Measurements from ENCODE around the gene BGLAP. TPM values are rescaled to one million over a fixed set of nuclear protein-coding genes. Genes with fewer than 3 reads are reported as not detected.

Gene BGLAP
- total and polyA plus RNA-seq, 2 experiments from 2014 or later, result 0.54 TPM; not detected in 1

DNA sequence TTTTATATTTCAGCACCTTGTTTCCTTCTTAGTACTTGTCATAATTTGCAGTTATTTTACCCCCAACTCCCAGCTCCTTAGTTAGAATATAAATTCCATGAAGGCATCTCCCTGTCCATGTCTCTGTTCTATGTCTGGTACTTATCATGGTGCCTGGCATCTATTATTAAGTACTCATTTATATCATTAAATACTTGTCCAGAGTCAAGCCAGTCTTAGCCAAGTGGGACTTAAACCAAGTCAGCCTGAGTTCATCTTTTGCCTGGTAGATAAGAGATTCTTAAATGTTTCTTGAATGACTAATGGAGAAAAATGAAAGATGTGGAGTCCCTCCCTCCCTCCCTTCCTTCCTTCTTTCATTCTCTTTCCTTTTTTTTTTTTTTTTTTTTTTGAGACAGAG is 38.7 kb upstream of the BGLAP start:
- no peak overlapping the region; the same call in 1 of the 2 replicates for H3K27ac ChIP-seq
- H3K4me1 ChIP-seq (ENCODE audit: insufficient read depth), result peaks cover 10% of the 10 kb centered on the region
- H3K9ac ChIP-seq, result no peak overlapping the region
- in situ Hi-C loops (cut with MboI), result no loop called here
- 0 out of 2 replicates have a peak, but pooled peaks cover 2% of the 10 kb centered on the region for H4K20me1 ChIP-seq (ENCODE audit: insufficient read depth)
- H3K4me3 ChIP-seq, result no peak overlapping the region
- H3K4me2 ChIP-seq (ENCODE audit: unreplicated experiment), result peak overlapping the region; percentile 50
- no peaks in the 10 kb centered on the region for H3K27me3 ChIP-seq (replicated peaks; ENCODE audit: insufficient read depth)
- H3K36me3 ChIP-seq (ENCODE audit: low read depth), result peaks cover 5% of the 10 kb centered on the region
- DNase-seq, result peak; percentile 58
- no peak overlapping the region for H2AFZ ChIP-seq
- no peak for TF ChIP-seq EZH2phosphoT487 (IDR thresholded peaks at IDR 0.05; ENCODE audit: insufficient read depth, low read depth)
- TF ChIP-seq EZH2 (IDR thresholded peaks at IDR 0.05; ENCODE audit: insufficient read depth, poor library complexity, severe bottlenecking), result no peak
- no peaks in the 10 kb centered on the region for H3K9me2 ChIP-seq (ENCODE audit: insufficient read depth)
- no peaks in the 10 kb centered on the region for H3K9me3 ChIP-seq (ENCODE audit: low read depth)
- H3F3A ChIP-seq (ENCODE audit: insufficient read depth), result peaks cover 10% of the 10 kb centered on the region; the same call in 1 of the 2 replicates
- peaks cover 78% of the 10 kb centered on the region for H3K79me2 ChIP-seq (ENCODE audit: insufficient read depth)

DNA sequence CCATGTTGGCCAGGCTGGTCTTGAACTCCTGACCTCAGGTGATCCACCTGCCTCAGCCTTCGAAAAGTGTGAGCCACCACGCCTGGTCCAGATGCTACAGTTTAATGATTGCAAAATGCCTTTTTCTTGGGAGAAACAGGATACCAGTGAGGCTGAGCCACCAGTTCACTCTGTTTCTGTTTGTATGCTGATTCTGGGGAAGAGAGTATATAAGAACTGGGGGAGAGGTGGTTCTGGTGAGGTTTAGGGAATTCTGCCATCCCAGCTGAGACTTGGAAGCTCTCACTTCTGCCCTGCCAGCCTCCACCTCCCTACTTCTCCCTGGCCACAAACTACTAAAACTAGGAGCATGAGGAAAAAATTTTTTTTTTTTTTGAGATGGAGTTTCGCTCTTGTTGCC is 37.3 kb upstream of the BGLAP start:
- in situ Hi-C loops (cut with MboI), result no loop called here
- H3F3A ChIP-seq (ENCODE audit: insufficient read depth), result peaks cover 10% of the 10 kb centered on the region; the same call in 1 of the 2 replicates
- peaks cover 5% of the 10 kb centered on the region for H3K36me3 ChIP-seq (ENCODE audit: low read depth)
- no peaks in the 10 kb centered on the region for H4K20me1 ChIP-seq (ENCODE audit: insufficient read depth)
- no peaks in the 10 kb centered on the region for H3K27me3 ChIP-seq (replicated peaks; ENCODE audit: insufficient read depth)
- WGBS, 2 experiments (ENCODE audit: low coverage in 1 of 2, low lambda C conversion rate in 2 of 2, missing lambda C conversion rate in 2 of 2), result 96 to 97% methylated on average over 3 of the region's 3 CpGs
- DNase-seq, result no peak
- H3K9me3 ChIP-seq (ENCODE audit: low read depth), result no peaks in the 10 kb centered on the region
- no peak overlapping the region for H3K27ac ChIP-seq
- H3K9ac ChIP-seq, result no peak overlapping the region
- H3K79me2 ChIP-seq (ENCODE audit: insufficient read depth), result peaks cover 71% of the 10 kb centered on the region
- peaks cover 10% of the 10 kb centered on the region for H3K4me1 ChIP-seq (ENCODE audit: insufficient read depth)
- H3K4me2 ChIP-seq (ENCODE audit: unreplicated experiment), result no peak overlapping the region
- TF ChIP-seq EZH2 (IDR thresholded peaks at IDR 0.05; ENCODE audit: insufficient read depth, poor library complexity, severe bottlenecking) (no peak), EZH2phosphoT487 (IDR thresholded peaks at IDR 0.05; ENCODE audit: insufficient read depth, low read depth) (no peak)
- no peak overlapping the region for H3K4me3 ChIP-seq
- no peak overlapping the region for H2AFZ ChIP-seq
- no peaks in the 10 kb centered on the region for H3K9me2 ChIP-seq (ENCODE audit: insufficient read depth)

DNA sequence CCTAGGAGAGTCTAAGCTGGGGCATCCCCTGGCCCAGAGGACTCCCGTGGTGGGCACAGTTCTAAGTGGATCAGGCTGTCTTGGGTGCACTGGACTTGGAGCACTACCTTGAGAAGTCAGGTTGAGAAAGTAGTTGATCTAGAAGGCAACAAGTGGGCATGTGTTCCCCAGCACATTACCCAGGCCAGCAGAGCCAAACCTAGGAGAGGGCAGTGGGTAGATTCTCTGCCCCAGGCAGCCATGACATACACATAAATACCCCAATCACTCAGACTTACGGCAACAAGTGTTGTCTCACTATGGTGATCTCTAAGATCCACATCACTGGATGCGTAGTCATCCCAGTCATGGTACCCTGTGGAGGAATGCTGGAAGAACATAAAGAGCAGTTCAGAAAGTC is 30.7 kb upstream of the BGLAP start:
- no peak overlapping the region for H3K4me2 ChIP-seq (ENCODE audit: unreplicated experiment)

DNA sequence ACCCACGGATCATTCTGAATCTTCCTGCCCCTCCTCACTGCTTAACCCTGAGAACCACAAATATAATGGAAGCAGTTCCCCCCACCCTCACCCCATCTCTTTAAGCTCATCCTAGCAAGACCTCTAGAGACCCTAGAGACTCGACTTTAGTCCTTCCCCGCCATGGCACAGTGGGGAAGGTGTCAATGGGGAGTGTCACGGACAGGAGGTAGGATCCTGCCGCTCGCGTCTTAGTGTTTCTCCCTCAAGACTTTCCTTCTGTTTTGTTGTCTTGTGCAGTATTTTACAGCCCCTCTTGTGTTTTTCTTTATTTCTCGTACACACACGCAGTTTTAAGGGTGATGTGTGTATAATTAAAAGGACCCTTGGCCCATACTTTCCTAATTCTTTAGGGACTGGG is 29.9 kb upstream of the BGLAP start:
- no peaks in the 10 kb centered on the region for H4K20me1 ChIP-seq (ENCODE audit: insufficient read depth)
- H3K9me3 ChIP-seq (ENCODE audit: low read depth), result no peaks in the 10 kb centered on the region
- H3K4me1 ChIP-seq (ENCODE audit: insufficient read depth), result peaks cover 14% of the 10 kb centered on the region
- H3K79me2 ChIP-seq (ENCODE audit: insufficient read depth), result peaks cover 36% of the 10 kb centered on the region
- no peak for DNase-seq
- H3K9ac ChIP-seq, result peak overlapping the region; percentile 94
- peak overlapping the region; percentile 100 for H3K4me2 ChIP-seq (ENCODE audit: unreplicated experiment)
- no peaks in the 10 kb centered on the region for H3K27me3 ChIP-seq (replicated peaks; ENCODE audit: insufficient read depth)
- no peaks in the 10 kb centered on the region; the same call in 1 of the 2 replicates for H3K36me3 ChIP-seq (ENCODE audit: low read depth)
- peak overlapping the region; percentile 83 for H2AFZ ChIP-seq
- H3K9me2 ChIP-seq (ENCODE audit: insufficient read depth), result no peaks in the 10 kb centered on the region
- peaks cover 10% of the 10 kb centered on the region for H3F3A ChIP-seq (ENCODE audit: insufficient read depth)
- no peak for TF ChIP-seq EZH2 (IDR thresholded peaks at IDR 0.05; ENCODE audit: insufficient read depth, poor library complexity, severe bottlenecking)
- TF ChIP-seq EZH2phosphoT487 (IDR thresholded peaks at IDR 0.05; ENCODE audit: insufficient read depth, low read depth), result no peak
- peak overlapping the region; percentile 93 for H3K4me3 ChIP-seq
- in situ Hi-C loops (cut with MboI), result no loop called here
- WGBS, 2 experiments (ENCODE audit: low coverage in 1 of 2, low lambda C conversion rate in 2 of 2, missing lambda C conversion rate in 2 of 2), result 93% methylated on average over 9 of the region's 9 CpGs
- H3K27ac ChIP-seq, result peak overlapping the region; percentile 91

More for the DNA sequence above, 30.7 kb upstream of the BGLAP start:
- no peak overlapping the region for H3K9ac ChIP-seq
- peaks cover 10% of the 10 kb centered on the region for H3F3A ChIP-seq (ENCODE audit: insufficient read depth)
- H3K79me2 ChIP-seq (ENCODE audit: insufficient read depth), result peaks cover 42% of the 10 kb centered on the region
- H3K9me3 ChIP-seq (ENCODE audit: low read depth), result no peaks in the 10 kb centered on the region
- peaks cover 14% of the 10 kb centered on the region for H3K4me1 ChIP-seq (ENCODE audit: insufficient read depth)
- no peaks in the 10 kb centered on the region for H3K9me2 ChIP-seq (ENCODE audit: insufficient read depth)
- H3K27ac ChIP-seq, result no peak overlapping the region
- H3K36me3 ChIP-seq (ENCODE audit: low read depth), result peaks cover 5% of the 10 kb centered on the region
- H3K27me3 ChIP-seq (replicated peaks; ENCODE audit: insufficient read depth), result no peaks in the 10 kb centered on the region
- DNase-seq, result no peak
- no peak overlapping the region for H3K4me3 ChIP-seq
- in situ Hi-C loops (cut with MboI), result no loop called here
- H2AFZ ChIP-seq, result no peak overlapping the region
- WGBS, 2 experiments (ENCODE audit: low coverage in 1 of 2, low lambda C conversion rate in 2 of 2, missing lambda C conversion rate in 2 of 2), result 96 to 98% methylated on average over 3 of the region's 3 CpGs
- no peaks in the 10 kb centered on the region for H4K20me1 ChIP-seq (ENCODE audit: insufficient read depth)
- TF ChIP-seq EZH2phosphoT487 (IDR thresholded peaks at IDR 0.05; ENCODE audit: insufficient read depth, low read depth), result no peak
- TF ChIP-seq EZH2 (IDR thresholded peaks at IDR 0.05; ENCODE audit: insufficient read depth, poor library complexity, severe bottlenecking), result no peak
